ENCODE results near the gene TRIM17. TPM values are rescaled to one million over a fixed set of nuclear protein-coding genes. Genes with fewer than 3 reads are reported as not detected.

The TRIM17 gene
- total and polyA plus RNA-seq, 2 experiments from 2014 or later, result 0.86 to 1.1 TPM

GRCh38 chr1:228383773-228384172 is 32.9 kb downstream of the TRIM17 start:
- no peak overlapping the region for H3K4me3 Mint-ChIP-seq

More at GRCh38 chr1:228383773-228384172, 32.9 kb downstream of the TRIM17 start:
- Histone ChIP-seq H3K36me3 (ENCODE audit: insufficient read depth) (no peaks in the 10 kb centered on the region), H3K9me2 (ENCODE audit: insufficient read depth) (no peaks in the 10 kb centered on the region), H3K79me2 (replicated peaks; ENCODE audit: insufficient read depth) (no peaks in the 10 kb centered on the region), H4K20me1 (replicated peaks; ENCODE audit: insufficient read depth) (no peaks in the 10 kb centered on the region; the same call in 1 of the 2 replicates), H3K4me3 (no peak overlapping the region), H3K4me1 (ENCODE audit: insufficient read depth) (peaks cover 6% of the 10 kb centered on the region; the same call in 1 of the 2 replicates), H3F3A (replicated peaks; ENCODE audit: low read depth) (no peaks in the 10 kb centered on the region), H2AFZ (no peak overlapping the region), H3K4me2 (no peak overlapping the region), H3K27me3 (ENCODE audit: insufficient read depth) (peaks cover 52% of the 10 kb centered on the region), H3K27ac (ENCODE audit: low read depth) (no peak overlapping the region)
- no peak for DNase-seq (ENCODE audit: low spot score)
- Mint-ChIP-seq H3K9me3 (no peaks in the 10 kb centered on the region), H3K36me3 (ENCODE audit: low read depth) (no peaks in the 10 kb centered on the region), H3K27me3 (ENCODE audit: insufficient read depth, low read depth, poor library complexity) (peaks cover 22% of the 10 kb centered on the region), H3K27ac (no peak overlapping the region), H3K4me1 (peaks cover 9% of the 10 kb centered on the region; the same call in 1 of the 3 replicates)
- TF ChIP-seq STAT1 (IDR thresholded peaks at IDR 0.05; ENCODE audit: unreplicated experiment) (no peak), POLR2AphosphoS5 (IDR thresholded peaks at IDR 0.05; ENCODE audit: low read depth) (no peak), NANOG (IDR thresholded peaks at IDR 0.05; ENCODE audit: borderline replicate concordance) (no peak), ZNF114 (CRISPR knock-in tag; IDR thresholded peaks at IDR 0.05) (no peak), JUNB (IDR thresholded peaks at IDR 0.05; ENCODE audit: unreplicated experiment) (no peak), REST (IDR thresholded peaks at IDR 0.05; ENCODE audit: unreplicated experiment) (no peak)
- TF ChIP-seq, protein P1, sequence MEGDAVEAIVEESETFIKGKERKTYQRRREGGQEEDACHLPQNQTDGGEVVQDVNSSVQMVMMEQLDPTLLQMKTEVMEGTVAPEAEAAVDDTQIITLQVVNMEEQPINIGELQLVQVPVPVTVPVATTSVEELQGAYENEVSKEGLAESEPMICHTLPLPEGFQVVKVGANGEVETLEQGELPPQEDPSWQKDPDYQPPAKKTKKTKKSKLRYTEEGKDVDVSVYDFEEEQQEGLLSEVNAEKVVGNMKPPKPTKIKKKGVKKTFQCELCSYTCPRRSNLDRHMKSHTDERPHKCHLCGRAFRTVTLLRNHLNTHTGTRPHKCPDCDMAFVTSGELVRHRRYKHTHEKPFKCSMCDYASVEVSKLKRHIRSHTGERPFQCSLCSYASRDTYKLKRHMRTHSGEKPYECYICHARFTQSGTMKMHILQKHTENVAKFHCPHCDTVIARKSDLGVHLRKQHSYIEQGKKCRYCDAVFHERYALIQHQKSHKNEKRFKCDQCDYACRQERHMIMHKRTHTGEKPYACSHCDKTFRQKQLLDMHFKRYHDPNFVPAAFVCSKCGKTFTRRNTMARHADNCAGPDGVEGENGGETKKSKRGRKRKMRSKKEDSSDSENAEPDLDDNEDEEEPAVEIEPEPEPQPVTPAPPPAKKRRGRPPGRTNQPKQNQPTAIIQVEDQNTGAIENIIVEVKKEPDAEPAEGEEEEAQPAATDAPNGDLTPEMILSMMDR (conservative IDR thresholded peaks at IDR 0.05; ENCODE audit: low read depth in 2 of 2), result no peak
- TF ChIP-seq, protein P2, sequence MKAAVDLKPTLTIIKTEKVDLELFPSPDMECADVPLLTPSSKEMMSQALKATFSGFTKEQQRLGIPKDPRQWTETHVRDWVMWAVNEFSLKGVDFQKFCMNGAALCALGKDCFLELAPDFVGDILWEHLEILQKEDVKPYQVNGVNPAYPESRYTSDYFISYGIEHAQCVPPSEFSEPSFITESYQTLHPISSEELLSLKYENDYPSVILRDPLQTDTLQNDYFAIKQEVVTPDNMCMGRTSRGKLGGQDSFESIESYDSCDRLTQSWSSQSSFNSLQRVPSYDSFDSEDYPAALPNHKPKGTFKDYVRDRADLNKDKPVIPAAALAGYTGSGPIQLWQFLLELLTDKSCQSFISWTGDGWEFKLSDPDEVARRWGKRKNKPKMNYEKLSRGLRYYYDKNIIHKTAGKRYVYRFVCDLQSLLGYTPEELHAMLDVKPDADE (IDR thresholded peaks at IDR 0.05), result no peak
- no peak for ATAC-seq
